ENCODE data around the gene TMEM263. TPM values are rescaled to one million over a fixed set of nuclear protein-coding genes. Genes with fewer than 3 reads are reported as not detected.

The TMEM263 gene
- polyA plus RNA-seq, 2 of the 4 experiments (the other 2 are of a cell fraction), result 33.4 to 45.6 TPM

DNA sequence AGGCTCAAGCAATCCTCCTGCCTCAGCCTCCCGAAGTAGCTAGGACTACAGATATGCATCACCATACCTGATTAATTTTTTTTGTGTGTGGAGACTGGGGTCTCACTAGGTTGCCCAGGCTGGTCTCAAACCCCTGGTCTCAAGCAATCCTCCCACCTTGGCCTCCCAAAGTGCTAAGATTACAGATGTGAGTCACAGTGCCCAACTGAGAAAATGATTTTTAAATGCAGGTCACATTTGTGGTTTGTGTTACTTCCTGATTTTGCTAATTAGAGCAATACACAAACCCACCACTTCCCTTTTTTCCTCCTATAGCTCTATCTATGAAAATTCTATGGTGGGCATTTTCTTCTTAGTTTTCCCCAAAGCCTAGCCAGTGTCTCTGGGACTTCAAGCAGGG, 45.5 kb upstream of the TMEM263 start:
- H3K4me2 ChIP-seq, result no peak overlapping the region
- ChIA-PET POLR2A (no interaction called here), CTCF (interaction anchor here (1.0 to 5.3 kb wide), 7 partner anchors 8 to 684 kb away, joined by 3 to 41 read pairs (median 6); no protein-coding TSS in a partner anchor)
- no peaks in the 10 kb centered on the region for H3K9me3 ChIP-seq
- H3K27ac ChIP-seq, result no peak overlapping the region
- no peak for FAIRE-seq
- no peak for ATAC-seq
- no peaks in the 10 kb centered on the region for H3K4me1 ChIP-seq
- TF ChIP-seq RNF2 (IDR thresholded peaks at IDR 0.05; ENCODE audit: borderline replicate concordance, low read depth), result no peak
- TF ChIP-seq, protein P1, sequence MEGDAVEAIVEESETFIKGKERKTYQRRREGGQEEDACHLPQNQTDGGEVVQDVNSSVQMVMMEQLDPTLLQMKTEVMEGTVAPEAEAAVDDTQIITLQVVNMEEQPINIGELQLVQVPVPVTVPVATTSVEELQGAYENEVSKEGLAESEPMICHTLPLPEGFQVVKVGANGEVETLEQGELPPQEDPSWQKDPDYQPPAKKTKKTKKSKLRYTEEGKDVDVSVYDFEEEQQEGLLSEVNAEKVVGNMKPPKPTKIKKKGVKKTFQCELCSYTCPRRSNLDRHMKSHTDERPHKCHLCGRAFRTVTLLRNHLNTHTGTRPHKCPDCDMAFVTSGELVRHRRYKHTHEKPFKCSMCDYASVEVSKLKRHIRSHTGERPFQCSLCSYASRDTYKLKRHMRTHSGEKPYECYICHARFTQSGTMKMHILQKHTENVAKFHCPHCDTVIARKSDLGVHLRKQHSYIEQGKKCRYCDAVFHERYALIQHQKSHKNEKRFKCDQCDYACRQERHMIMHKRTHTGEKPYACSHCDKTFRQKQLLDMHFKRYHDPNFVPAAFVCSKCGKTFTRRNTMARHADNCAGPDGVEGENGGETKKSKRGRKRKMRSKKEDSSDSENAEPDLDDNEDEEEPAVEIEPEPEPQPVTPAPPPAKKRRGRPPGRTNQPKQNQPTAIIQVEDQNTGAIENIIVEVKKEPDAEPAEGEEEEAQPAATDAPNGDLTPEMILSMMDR (IDR thresholded peaks at IDR 0.05), result no peak
- no peak for TF ChIP-seq JUN (IDR thresholded peaks at IDR 0.05)
- TF ChIP-seq ZSCAN20 (CRISPR knock-in tag; IDR thresholded peaks at IDR 0.05), result no peak
- TF ChIP-seq JUNB (IDR thresholded peaks at IDR 0.05), result no peak
- TF ChIP-seq EHF (CRISPR knock-in tag; IDR thresholded peaks at IDR 0.05), result no peak
- TF ChIP-seq NPAS2 (CRISPR knock-in tag; IDR thresholded peaks at IDR 0.05; ENCODE audit: borderline replicate concordance), result no peak
- TF ChIP-seq, protein P2, sequence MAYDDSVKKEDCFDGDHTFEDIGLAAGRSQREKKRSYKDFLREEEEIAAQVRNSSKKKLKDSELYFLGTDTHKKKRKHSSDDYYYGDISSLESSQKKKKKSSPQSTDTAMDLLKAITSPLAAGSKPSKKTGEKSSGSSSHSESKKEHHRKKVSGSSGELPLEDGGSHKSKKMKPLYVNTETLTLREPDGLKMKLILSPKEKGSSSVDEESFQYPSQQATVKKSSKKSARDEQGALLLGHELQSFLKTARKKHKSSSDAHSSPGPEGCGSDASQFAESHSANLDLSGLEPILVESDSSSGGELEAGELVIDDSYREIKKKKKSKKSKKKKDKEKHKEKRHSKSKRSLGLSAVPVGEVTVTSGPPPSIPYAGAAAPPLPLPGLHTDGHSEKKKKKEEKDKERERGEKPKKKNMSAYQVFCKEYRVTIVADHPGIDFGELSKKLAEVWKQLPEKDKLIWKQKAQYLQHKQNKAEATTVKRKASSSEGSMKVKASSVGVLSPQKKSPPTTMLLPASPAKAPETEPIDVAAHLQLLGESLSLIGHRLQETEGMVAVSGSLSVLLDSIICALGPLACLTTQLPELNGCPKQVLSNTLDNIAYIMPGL (CRISPR knock-in tag; IDR thresholded peaks at IDR 0.05; ENCODE audit: borderline replicate concordance), result no peak
- TF ChIP-seq RCOR1 (IDR thresholded peaks at IDR 0.05; ENCODE audit: low read depth, low read length), result no peak
- DNase-seq (ENCODE audit: low read depth in 1 of 2, low spot score in 1 of 2), result no peak
- 79% methylated on average over 1 of the region's 1 CpG for WGBS (ENCODE audit: missing lambda C conversion rate)
- no peak overlapping the region for H3K4me3 ChIP-seq

DNA sequence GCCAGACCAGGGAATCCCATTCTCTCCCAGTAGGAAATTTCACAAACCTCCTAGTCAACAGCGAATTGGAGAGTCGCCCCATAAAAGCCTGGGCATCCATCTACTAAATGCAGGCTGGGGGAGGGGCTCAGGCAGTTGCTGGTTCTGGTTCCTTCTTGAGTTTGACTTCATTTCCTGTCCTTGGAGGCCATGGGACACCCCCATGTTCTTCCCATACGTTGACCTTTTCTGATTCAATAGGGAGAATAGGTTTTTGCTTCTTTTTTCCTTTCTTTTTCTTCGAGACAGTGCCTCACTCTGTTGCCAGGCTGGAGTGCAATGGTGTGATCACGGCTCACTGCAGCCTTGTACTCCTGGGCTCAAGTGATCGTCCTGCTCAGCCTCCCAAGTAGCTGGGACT, 44.1 kb upstream of the TMEM263 start:
- H3K4me1 ChIP-seq, result no peaks in the 10 kb centered on the region
- POLR2A ChIA-PET, result no interaction called here
- H3K4me3 ChIP-seq, result no peak overlapping the region
- ATAC-seq (no peak), DNase-seq (ENCODE audit: low read depth in 1 of 2, low spot score in 1 of 2) (no peak), FAIRE-seq (no peak)
- TF ChIP-seq, protein P3, sequence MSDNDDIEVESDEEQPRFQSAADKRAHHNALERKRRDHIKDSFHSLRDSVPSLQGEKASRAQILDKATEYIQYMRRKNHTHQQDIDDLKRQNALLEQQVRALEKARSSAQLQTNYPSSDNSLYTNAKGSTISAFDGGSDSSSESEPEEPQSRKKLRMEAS (IDR thresholded peaks at IDR 0.05), result no peak
- no peak for TF ChIP-seq POLR2A (IDR thresholded peaks at IDR 0.05; ENCODE audit: low read length)
- no peak for TF ChIP-seq KDM1A (IDR thresholded peaks at IDR 0.05; ENCODE audit: low read depth)
- TF ChIP-seq RARB (CRISPR knock-in tag; IDR thresholded peaks at IDR 0.05), result no peak
- TF ChIP-seq SMC3 (IDR thresholded peaks at IDR 0.05), result no peak
- TF ChIP-seq, protein P4, sequence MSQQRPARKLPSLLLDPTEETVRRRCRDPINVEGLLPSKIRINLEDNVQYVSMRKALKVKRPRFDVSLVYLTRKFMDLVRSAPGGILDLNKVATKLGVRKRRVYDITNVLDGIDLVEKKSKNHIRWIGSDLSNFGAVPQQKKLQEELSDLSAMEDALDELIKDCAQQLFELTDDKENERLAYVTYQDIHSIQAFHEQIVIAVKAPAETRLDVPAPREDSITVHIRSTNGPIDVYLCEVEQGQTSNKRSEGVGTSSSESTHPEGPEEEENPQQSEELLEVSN (IDR thresholded peaks at IDR 0.05; ENCODE audit: borderline replicate concordance, low read depth), result no peak
- TF ChIP-seq POLR2AphosphoS2 (conservative IDR thresholded peaks at IDR 0.05; ENCODE audit: low read length), result no peak
- no peak for TF ChIP-seq HDAC2 (IDR thresholded peaks at IDR 0.05)
- TF ChIP-seq EHMT2 (IDR thresholded peaks at IDR 0.05; ENCODE audit: low read depth), result no peak
- no peak for TF ChIP-seq HOXB5 (CRISPR knock-in tag; IDR thresholded peaks at IDR 0.05)
- TF ChIP-seq CHD2 (IDR thresholded peaks at IDR 0.05; ENCODE audit: low read length, partially characterized antibody), result no peak
- no peak for TF ChIP-seq TP53 (CRISPR knock-in tag; IDR thresholded peaks at IDR 0.05)
- TF ChIP-seq ESRRA (IDR thresholded peaks at IDR 0.05; ENCODE audit: borderline replicate concordance, low read length), result no peak
- no peak overlapping the region for H3K4me2 ChIP-seq
- no peaks in the 10 kb centered on the region for H3K9me3 ChIP-seq
- no peak overlapping the region for H3K27ac ChIP-seq
- 48% methylated on average over 6 of the region's 6 CpGs for WGBS (ENCODE audit: missing lambda C conversion rate)
- CTCF ChIA-PET, result interaction anchor here (2.1 to 5.3 kb wide), 3 partner anchors 7 to 70 kb away, joined by 6 to 41 read pairs (median 7); no protein-coding TSS in a partner anchor
